Astrocyte (in vitro differentiated cells and primary cell): ENCODE measurements around the gene CNTNAP5.

ENCODE experiments used
- CTCF ChIP-seq: IDR thresholded peaks from 2 replicates; pipeline ENCODE4 v1.5.1; 2011; ENCODE audit warnings: low read depth, mild to moderate bottlenecking, inconsistent platforms, low read length, moderate library complexity; ENCODE audit not compliant: insufficient read depth
- EZH2 ChIP-seq: IDR thresholded peaks from 2 replicates; pipeline ENCODE4 v1.6.1; 2012; ENCODE audit warnings: mild to moderate bottlenecking, low read length, inconsistent platforms; ENCODE audit not compliant: insufficient read depth

- no peak for TF ChIP-seq CTCF
- TF ChIP-seq EZH2: no peak
Measured at GRCh38 chr2:124798551-124798950, 773.5 kb downstream of the CNTNAP5 start.
